NK-92 (cell line): ENCODE measurements around the gene TMEM14C.
"Not testable (repeated sequence)": the region's sequence is repeated elsewhere in the genome, so short reads cannot be mapped to it uniquely, and the experiment has no call there.

Experiments used
- DNase-seq: peaks from one replicate; lab custom pipeline; 2025; ENCODE audit not compliant: unreplicated experiment; lab: John Stamatoyannopoulos, UW

TMEM14C gene

DNA sequence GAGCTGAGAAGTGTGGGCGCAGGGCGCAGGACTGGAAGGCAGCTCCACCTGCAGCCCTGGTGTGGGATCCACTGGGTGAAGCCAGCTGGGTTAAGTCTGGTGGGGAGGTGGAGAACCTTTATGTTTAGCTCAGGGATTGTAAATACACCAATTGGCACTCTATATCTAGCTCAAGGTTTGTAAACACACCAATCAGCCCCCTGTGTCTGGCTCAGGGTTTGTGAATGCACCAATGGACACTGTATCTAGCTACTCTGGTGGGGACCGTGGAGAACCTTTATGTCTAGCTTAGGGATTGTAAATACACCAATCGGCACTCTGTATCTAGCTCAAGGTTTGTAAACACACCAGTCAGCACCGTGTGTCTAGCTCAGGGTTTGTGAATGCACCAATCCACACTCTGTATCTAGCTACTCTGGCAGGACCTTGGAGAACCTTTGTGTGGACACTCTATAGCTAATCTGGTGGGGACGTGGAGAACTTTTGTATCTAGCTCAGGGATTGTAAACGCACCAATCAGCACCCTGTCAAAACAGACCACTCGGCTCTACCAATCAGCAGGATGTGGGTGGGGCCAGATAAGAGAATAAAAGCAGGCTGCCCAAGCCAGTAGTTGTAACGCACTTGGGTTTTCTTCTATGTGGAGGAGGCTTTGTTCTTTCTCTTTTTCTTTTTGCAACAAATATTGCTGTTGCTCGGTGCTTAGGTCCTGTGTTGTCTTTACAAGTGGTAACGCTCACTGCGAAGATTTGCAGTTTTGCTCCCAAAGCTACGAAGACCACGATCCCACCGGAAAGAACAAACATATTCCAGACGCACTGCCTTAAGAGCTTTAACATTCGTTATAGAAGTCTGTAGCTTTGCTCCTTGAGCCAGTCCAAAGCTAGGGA lies 1.7 kb upstream of the TMEM14C start:
- DNase-seq: not testable (repeated sequence)

DNA sequence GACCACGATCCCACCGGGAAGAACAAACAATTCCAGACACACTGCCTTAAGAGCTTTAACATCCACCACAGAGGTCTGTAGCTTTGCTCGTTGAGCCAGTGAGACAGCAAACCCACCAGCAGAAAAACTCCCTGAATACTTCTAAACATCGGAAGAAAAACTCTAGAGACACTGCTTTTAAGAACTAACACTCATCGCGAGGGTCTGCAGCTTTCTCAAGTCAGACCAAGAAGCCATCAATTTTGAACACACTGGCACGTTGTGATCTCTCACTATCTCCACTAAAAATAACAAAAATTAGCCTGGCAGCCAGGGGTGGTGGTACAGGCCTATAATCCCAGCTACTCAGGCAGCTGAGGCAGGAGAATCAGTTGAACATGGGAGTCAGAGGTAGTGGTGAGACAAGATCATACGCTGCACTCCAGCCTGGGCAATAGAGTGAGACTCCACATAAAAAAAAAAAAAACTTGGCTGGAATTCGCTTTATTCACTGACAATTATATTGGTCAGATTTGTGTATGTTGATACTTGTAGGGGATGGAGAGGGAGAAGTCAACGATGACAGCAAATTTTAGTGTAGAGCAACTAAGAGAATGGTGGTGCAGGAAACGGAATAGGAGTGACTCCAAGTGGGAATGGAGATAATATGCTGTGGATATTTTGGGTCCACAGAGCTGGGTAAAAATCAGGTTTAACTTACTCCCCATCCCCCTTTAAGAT lies 860 bp upstream of the TMEM14C start:
- DNase-seq: no peak

DNA sequence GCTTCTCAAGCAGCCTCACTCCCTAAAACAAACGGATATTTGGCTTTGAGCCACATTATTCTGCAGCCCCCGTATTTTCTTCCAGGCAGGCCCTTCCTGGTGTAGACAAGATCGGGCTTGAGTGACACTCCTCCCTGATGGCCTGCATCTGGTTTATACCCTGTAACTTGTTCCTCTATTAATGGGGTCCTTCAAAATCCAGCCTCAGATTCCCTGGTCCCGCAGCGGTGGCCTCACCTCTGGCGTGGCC lies 375 bp upstream of the TMEM14C start:
- no peak for DNase-seq

DNA sequence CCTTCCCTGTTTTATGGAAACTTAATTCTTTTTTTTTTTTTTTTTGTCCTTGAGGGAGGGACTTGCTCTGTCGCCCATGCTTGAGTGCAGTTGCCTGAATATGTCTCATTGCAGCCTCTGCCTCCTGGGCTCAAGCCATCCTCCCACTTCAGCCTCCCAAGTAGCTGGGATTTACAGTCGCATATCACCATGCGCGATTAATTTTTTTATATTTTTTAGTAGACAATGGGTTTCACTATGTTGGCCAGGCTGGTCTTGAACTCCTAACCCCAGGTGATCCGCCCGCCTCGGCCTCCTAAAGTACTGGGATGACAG lies 654 bp downstream of the TMEM14C start:
- DNase-seq: no peak

DNA sequence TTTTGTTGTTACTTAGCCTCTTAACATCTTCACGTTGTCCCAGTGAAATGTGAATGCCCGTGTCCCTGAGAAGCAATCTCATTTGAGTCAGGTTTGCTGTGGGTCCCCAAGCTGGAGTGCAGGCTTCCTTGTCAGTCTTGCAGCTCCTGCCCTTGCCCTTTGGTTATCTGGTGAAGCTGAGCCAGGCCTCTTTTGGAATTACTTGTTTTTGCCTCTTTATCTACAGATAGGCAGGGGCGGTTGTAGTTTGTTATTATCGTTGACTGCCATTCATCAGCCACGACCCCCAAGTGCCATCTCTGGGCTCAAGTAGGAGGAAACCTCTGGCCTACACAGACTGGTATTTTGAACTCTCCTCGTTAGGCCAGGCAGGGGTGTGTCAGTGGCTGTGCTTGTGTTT lies 2.2 kb downstream of the TMEM14C start:
- no peak for DNase-seq

DNA sequence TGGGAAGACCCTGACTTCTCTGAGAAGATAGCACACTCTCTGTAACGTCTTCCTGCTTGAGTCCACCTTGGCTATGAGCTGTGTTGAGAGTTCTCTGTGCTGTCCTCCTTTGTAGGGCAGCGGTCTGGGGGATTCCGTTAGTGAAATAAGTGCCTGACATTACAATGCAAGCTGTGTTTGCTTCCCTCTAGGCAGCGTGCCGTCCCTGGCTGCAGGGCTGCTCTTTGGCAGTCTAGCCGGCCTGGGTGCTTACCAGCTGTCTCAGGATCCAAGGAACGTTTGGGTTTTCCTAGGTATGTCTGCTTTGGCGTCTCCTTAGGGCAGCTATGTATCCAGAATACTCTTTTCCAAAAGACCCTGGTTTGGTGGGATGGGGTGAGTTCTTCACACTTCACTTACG lies 2.8 kb downstream of the TMEM14C start:
- no peak for DNase-seq

DNA sequence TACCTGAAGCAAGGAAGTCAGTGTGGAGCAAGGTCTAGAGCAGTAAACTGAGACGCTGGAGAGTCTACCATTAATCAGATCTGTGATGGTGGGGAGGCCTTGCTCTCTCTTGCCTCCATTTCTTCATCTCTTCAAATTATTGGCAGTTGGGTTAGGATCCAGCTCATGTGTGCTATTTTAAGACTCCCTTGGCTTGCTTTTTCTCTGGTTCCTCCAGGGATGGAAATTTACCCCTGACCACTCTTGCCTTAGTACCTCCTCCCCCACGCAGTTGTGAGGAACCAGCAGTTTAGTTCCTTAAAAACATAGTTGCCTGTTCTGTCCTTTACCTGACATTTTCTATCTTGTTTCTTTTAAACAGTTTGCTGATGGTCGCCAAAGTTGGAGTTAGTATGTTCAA lies 7.4 kb downstream of the TMEM14C start:
- DNase-seq: no peak

DNA sequence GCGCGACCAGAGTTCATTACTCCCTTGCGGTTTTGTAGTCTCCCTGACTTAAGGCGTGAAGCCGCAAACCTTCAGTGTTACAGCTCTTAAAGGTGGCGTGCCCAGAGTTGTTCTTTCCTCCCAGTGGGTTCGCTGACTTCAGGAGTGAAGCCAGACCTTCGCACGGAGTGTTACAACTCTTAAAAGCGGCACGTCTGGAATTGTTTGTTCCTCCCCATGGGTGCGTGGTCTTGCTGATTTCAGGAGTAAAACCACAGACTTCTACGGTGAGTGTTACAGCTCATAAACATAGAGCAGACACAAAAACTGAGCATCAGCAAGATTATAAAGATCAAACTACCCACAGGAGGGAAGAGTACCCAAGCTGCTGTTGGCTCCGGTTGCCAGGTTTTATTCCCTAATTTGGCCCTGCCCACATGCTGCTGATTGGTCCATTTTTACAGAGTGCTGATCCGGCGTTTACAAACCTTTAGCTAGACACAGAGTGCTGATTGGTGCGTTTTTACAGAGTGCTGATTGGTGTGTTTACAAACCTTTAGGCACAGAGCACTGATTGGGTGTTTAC lies 10.4 kb downstream of the TMEM14C start:
- DNase-seq: no peak

DNA sequence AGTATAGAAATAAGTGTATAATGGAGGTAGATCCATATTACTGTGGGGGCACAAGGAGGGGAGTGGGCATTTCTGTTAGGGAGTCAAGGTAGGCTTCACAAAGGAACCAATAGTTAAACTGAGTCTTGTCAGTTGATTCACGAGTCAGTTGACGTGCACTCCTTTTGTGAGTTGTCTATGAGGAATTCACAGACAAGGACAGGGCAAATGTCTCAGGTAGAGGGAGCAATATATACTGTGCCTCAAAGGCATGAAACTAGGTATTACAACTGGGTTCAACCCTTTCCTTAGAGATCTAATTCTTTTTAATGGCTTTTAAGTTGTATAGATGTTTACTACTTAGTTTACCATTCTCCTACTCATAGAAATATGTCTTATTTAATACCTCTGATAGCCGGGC lies 11.0 kb downstream of the TMEM14C start:
- no peak for DNase-seq

DNA sequence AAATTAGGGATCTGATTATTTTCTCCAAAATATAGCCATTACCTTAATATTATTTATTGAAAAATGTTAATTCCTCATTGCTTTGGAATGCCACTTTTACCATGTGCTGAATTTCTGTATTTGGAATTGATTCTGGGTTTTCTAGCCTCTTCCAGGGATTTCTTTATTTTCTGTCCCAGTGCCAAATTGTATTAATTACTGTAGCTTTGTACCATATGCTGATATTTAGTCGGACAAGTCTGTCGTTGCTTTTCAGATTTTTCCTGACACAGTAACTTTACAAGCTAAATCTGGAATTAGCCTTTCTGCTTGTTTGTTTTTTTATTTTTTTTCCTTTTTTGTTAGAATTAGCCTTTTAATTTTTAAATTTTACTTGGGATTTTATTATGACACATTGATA lies 13.9 kb downstream of the TMEM14C start:
- no peak for DNase-seq

DNA sequence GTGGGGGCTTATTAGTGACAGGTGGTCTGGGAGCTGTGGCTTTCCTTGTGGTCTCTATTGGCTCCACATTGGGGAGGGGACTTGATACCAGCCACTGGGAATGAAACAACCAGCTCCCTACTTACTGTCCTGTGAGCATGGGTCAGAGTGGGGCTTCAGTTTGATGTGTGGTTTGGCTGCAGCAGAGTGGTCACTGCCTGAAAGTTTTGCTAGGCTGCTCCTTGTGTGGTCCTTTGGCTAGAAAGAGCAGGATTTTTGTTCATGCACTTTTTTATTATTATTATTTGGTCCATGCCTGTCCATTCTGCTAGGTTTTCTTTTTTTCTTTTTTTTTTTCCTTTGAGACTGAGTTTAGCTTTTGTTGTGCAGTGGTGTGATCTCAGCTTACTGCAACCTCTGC lies 17.2 kb downstream of the TMEM14C start:
- no peak for DNase-seq

DNA sequence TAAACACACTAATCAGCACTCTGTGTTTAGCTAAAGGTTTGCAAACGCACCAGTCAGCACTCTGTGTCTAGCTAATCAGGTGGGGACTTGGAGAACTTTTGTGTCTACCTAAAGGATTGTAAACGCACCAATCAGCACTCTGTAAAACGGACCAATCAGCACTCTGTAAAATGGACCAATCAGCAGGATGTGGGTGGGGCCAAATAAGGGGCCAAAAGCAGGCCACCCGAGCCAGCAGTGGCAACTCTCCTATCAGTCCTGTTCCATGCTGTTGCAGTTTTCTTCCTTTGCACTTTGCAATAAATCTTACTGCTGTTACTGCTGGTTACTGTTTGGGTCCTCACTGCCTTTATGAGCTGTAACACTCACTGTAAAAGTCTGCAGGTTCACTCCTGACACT lies 18.8 kb downstream of the TMEM14C start:
- not testable (repeated sequence) for DNase-seq

DNA sequence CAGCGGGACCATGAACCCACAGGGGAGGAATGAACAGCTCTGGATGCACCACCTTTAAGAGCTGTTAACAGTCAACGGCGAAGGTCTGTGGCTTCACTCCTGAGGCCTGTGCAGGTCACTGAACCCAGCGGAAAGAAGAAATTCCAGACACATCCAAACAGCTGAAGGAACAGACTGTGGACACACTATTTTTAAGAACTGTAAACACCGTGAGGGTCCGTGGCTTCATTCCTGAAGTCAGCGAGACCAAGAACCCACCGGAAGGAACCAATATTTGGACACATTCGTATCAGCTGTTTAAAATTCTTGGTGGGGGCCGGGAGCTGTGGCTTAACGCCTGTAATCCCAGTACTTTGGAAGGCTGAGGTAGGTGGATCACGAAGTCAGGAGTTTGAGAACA lies 19.4 kb downstream of the TMEM14C start:
- DNase-seq: no peak

DNA sequence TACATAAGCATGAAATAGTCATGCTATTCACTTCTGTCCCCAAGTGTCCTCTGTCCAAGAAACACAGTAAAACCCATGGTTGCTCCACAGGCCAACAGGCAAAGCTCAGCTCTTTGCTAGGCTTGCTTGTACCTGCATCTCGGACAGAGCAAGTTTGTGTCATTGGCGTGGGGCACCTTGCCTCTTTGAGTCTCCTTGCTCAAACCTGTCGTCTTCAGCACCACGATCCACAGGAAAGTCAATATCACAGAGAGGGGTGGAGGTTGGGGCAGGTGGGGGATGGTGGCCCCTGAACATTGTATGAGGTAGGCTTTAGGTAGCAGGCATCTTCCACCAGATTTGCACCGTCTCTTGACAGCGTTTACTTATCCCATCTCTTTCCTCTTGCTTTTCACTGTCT lies 20.6 kb downstream of the TMEM14C start:
- DNase-seq: no peak

DNA sequence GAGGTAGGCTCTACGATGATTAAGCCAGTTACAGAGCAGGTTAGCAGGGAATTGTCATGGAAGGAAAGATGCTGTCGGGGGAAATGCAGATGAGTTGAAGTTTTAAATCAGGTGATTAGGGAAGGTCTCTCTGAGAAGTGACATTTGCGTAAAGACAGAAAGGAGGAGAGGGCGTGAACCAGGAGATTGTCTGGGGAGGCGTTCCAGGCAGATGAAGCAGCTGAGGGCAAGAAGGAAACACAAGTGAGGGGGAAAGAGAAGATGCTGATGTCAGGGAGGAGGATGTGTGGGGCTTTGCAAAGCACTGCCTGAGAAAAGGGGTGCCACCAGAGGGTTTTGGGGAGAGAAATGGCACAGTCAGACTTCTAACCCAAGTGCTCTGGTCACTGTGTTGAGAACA lies 22.2 kb downstream of the TMEM14C start:
- no peak for DNase-seq

DNA sequence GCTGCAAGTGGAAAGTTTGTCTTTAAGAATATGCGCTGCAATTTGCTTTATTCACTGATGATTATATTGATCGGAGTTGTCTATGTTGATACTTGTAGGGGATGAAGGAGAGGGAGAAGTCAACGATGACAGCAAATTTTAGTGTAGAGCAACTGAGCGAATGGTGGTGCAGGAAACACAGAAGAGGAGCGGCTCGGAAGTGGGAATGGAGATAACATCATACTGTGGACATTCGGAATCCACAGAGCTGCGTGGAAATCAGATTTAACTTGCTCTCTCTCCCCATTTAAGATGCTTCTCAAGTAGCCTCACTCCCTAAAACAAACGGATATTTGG lies 24.0 kb downstream of the TMEM14C start:
- no peak for DNase-seq

DNA sequence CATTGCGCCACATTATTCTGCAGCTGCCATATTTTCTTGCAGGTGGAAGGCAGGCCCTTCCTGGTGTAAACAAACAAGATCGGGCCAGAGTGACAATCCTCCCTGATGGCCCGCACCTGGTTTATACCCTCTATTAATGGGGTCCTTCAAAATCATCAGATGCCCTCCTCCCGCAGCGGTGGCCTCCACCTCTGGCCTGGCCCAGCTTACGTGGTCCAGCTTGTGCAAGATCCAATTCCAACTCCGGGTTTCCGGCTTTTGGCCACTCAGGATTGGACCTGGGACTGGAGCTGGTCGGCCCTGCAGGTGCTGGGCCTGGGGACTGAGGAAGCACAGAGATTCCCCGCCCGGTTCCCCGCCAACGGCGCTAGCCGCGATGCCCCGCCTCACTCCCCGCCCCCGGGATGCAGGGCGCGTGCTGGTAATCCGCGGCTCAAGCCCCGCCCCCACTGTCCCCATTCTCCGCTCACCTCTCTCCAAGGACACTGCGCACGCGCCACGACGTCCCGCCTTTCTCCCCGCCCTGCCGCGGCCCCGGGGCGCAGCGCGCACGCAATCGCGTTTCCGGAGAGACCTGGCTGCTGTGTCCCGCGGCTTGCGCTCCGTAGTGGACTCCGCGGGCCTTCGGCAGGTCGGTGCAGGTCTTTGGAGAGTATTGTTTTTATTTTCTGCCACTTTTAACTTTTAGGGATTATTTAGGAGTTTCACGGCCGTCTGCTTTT lies 24.5 kb downstream of the TMEM14C start, which contains the start of gene TMEM14B:
Gene TMEM14B (plus strand): TSS at position 555 of the 722 bp plus-strand sequence. CDS start 1,441 bp downstream, outside the sequence.
- peak; percentile 89 for DNase-seq

DNA sequence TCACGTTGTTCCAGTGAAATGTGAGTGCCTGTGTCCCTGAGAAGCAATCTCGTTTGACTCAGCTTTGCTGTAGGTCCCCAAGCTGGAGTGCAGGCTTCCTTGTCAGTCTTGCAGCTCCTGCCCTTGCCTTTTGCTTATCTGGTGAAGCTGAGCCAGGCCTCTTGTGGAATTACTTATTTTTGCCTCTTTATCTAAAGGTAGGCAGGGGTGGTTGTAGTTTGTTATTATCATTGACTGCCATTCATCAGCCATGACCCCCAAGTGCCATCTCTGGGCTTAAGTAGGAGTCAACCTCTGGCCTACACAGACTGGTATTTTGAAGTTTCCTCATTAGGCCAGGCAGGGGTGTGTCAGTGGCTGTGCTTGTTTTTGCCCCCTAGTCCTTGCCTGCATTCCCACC lies 26.9 kb downstream of the TMEM14C start:
- DNase-seq: no peak

DNA sequence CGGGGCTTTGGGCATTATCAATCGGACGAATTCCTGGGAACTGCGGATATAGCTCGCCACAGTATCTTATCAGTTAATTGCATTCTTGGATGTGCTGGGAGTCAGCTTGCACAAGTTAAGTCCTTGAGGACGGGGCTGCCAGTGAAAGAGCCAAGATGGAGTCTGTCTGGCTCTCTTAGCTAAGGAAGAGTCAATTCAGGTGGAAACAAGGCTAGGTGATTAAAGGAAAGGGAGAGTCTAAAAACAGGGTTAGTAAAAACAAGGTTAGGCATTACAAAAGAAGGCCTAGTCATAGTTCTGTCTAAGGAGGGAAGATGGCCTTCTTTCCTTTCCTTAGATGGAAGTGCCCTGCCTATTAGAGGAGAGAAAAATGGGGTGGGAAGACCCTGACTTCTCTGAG lies 27.7 kb downstream of the TMEM14C start:
- DNase-seq: not testable (repeated sequence)

DNA sequence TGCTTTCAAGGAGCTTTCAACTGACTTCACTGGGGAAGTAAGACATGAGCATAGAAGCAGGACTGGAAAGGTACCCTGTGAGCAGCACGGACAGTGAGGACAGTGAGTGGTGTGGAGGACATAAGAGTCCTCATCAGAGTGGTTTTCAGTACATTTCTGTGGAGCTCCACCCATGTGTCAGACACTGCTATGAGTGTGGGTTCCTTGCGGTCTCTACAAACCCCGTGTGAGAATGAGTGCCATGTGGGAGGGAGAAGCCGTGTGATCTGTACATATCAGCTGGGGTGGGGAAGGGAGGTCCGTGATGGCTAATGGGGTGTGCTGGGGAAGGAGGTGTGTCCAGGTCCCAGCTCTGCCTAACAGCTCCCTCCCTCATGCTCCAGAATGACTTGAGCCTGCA lies 28.9 kb downstream of the TMEM14C start:
- not testable (repeated sequence) for DNase-seq

DNA sequence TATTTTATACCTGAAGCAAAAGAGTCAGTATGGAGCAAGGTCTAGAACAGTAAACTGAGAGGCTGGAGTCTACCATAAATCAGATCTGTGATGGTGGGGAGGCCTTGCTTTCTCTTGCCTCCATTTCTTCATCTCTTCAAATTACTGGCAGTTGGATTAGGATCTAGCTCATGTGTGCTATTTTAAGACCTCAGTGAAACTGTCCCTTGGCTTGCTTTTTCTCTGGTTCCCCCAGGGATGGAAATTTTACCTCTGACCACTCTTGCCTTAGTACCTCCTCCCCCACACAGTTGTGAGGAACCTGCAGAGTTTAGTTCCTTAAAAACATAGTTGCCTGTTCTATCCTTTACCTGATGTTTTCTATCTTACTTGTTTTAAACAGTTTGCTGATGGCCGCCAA lies 33.2 kb downstream of the TMEM14C start:
- no peak for DNase-seq

DNA sequence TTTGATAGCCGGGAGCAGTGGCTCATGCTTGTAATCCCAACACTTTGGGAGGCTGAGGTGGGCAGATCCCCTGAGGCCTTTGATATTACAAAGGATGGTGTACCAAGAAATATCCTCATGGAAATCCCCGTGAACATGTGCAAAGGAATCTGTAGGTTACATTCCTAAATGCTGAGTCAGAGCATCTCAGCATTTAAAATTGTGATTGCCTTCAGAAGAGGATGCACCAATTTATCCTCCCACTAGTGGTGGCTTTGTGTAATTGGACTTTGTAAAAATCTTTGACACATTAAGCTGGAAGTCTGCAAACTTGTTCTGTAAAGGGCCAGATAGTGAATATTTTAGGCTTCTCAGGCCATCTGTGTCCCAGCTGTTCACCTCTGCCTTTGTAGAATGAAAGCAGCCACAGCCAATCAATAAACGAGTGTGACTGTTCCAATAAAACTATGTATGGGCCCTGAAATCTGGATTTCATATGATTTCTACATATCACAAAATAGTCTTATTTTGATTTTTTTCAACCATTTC lies 36.5 kb downstream of the TMEM14C start:
- no peak for DNase-seq
